A673 (cell line): ENCODE data around the gene AIF1.

Experiments used
- CTCF ChIP-seq: fragments of 300-800, 200-600 bp; sonication (generic); conservative IDR thresholded peaks from 2 replicates; pipeline ENCODE4 v1.5.1; 2017; ENCODE audit warnings: low read depth, mild to moderate bottlenecking, antibody characterized with exemption, low read length, moderate library complexity, mixed read lengths
- EZH2 ChIP-seq: fragments of 200-600 bp; sonication (generic); IDR thresholded peaks from 2 replicates; pipeline ENCODE4 v1.6.1; 2017; ENCODE audit warnings: borderline replicate concordance, low read depth, mild to moderate bottlenecking, mixed read lengths, antibody characterized with exemption, low read length; ENCODE audit not compliant: poor library complexity, severe bottlenecking

DNA sequence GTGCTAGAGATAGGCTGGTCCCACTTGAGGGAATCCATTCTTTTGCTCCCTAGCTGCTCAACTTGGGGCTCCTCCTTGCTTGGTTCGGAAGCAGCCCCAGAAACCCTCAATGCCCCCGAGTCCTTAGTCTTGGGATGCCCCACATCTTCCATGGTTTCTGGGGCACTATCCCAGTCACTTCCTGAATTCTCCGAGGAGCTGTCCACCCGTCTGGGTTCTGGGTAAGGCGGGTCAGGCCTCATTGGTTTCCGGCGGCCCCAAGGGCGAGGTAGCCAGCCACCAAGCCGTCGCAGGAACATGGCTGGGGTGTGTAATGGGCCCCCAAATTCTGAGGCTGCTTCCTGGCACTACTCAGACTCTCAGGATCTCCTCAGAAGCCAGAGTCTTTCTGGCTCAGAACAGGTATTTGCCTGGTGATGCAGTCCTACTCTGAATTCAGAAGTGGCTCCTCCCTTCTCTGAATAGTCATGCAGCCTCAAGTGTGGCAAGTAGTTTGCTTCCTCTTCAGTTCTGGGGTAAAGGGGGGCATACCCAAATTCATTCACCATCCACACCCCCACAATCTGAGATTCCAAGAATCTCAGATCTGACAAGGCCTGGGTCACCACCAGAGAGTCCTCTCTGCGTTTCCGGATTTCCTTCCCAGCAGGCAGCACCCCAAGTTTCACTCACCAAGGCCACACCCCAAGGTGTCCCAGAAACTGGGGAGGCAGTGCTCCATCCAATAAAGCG, 44.8 kb downstream of the AIF1 start:
- TF ChIP-seq EZH2: no peak
- no peak for TF ChIP-seq CTCF
